Measurements from ENCODE around the gene CPA4.

DNA sequence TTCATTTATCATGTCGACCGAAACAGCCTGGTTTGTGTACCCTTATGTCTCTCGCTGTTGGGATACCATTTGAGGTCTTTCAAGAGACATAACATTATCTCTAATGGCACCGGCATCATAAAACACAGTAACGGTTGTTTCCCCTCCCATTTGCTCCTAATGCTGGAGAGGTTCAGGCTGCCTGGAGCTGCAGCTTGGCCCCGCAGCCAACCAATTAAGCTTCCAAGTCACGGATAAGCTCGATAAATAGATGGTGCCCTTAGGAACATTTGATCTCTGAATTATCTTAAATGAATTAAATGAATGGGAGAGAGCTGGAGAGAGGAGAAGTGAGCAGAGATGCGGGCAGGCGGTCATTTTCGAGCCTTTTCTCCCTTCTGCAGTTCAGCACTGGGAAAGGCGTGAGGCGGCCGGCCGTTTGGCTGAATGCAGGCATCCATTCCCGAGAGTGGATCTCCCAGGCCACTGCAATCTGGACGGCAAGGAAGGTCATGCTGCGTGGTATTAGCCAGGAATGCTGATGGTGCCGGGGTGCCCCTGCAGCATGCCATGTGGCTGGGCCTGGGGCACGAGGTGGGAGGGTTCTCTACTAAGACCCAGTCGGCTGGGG lies 12.6 kb downstream of the CPA4 start:
- TF ChIP-seq, protein P1, sequence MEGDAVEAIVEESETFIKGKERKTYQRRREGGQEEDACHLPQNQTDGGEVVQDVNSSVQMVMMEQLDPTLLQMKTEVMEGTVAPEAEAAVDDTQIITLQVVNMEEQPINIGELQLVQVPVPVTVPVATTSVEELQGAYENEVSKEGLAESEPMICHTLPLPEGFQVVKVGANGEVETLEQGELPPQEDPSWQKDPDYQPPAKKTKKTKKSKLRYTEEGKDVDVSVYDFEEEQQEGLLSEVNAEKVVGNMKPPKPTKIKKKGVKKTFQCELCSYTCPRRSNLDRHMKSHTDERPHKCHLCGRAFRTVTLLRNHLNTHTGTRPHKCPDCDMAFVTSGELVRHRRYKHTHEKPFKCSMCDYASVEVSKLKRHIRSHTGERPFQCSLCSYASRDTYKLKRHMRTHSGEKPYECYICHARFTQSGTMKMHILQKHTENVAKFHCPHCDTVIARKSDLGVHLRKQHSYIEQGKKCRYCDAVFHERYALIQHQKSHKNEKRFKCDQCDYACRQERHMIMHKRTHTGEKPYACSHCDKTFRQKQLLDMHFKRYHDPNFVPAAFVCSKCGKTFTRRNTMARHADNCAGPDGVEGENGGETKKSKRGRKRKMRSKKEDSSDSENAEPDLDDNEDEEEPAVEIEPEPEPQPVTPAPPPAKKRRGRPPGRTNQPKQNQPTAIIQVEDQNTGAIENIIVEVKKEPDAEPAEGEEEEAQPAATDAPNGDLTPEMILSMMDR (IDR thresholded peaks at IDR 0.05) = no peak
- no peak for TF ChIP-seq POLR2AphosphoS5 (IDR thresholded peaks at IDR 0.05; ENCODE audit: low read depth, low read length)
- TF ChIP-seq, protein P2, sequence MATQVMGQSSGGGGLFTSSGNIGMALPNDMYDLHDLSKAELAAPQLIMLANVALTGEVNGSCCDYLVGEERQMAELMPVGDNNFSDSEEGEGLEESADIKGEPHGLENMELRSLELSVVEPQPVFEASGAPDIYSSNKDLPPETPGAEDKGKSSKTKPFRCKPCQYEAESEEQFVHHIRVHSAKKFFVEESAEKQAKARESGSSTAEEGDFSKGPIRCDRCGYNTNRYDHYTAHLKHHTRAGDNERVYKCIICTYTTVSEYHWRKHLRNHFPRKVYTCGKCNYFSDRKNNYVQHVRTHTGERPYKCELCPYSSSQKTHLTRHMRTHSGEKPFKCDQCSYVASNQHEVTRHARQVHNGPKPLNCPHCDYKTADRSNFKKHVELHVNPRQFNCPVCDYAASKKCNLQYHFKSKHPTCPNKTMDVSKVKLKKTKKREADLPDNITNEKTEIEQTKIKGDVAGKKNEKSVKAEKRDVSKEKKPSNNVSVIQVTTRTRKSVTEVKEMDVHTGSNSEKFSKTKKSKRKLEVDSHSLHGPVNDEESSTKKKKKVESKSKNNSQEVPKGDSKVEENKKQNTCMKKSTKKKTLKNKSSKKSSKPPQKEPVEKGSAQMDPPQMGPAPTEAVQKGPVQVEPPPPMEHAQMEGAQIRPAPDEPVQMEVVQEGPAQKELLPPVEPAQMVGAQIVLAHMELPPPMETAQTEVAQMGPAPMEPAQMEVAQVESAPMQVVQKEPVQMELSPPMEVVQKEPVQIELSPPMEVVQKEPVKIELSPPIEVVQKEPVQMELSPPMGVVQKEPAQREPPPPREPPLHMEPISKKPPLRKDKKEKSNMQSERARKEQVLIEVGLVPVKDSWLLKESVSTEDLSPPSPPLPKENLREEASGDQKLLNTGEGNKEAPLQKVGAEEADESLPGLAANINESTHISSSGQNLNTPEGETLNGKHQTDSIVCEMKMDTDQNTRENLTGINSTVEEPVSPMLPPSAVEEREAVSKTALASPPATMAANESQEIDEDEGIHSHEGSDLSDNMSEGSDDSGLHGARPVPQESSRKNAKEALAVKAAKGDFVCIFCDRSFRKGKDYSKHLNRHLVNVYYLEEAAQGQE (IDR thresholded peaks at IDR 0.05; ENCODE audit: insufficient read depth in 1 of 2, low read depth in 2 of 2, low read length in 1 of 2) = no peak
